GM13977 (cell line): Measurements from ENCODE around the gene HTR1B.

Experiments
- DNase-seq: peaks from one replicate; pipeline ENCODE4 v3.0.0; 2012; ENCODE audit warnings: low spot score
- CTCF ChIP-seq: IDR thresholded peaks from 2 replicates; pipeline ENCODE4 v1.5.1; 2012; ENCODE audit warnings: mild to moderate bottlenecking, control low read depth; ENCODE audit not compliant: insufficient read depth; ENCODE audit errors: extremely low read depth, missing control alignments
- in situ Hi-C: fragments of 300-500 bp; cut with MboI; formaldehyde crosslinking; loops from one replicate; pipeline ENCODE4 v1.12.0; 2022; ENCODE audit warnings: low sequenced_read_pairs, low pct_unique_long_range_greater_than_20kb, mixed read lengths, inconsistent platforms; ENCODE audit not compliant: unreplicated experiment

HTR1B gene

DNA sequence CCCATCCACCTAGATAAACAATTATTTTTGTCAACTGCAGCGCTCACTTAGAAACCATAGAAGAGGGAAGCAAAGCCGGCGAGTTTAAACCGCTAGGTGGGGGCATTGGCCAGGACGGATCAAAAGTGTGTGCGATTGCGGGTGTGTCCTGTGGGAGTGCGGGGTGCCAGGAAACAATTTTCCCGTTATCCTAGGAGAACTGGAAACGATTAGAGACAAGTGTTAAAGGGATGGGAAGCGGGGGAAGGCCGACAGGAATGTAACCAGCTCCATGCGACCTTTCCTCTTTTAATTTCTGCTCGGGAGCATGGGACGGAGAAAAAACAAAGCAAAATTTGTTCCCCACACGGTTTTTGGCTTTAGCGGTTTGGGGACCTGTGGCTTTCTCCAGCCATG lies 2.8 kb upstream of the HTR1B start:
- peak; percentile 65 for TF ChIP-seq CTCF
- peak; percentile 63 for DNase-seq
- in situ Hi-C loops: no loop called here

DNA sequence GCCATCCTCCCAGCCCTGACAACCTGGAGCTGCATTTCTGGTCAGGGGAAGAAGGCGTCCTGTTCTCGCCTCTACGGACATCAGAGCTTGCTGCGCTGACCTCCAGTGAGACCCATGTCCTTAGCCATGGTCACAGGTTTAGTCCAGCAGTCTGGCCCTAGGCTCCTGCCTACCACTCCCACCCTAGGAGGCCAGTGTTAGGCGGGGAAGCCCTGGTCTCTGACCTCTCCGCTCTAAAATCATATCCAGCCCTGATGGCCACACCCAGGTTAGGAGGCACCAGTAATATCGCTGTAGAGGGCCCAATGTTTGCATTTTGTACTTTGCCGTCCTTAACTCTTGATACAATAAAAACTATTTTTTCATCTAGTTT lies 1.2 kb upstream of the HTR1B start:
- TF ChIP-seq CTCF: no peak
- no peak for DNase-seq
- in situ Hi-C loops: no loop called here

DNA sequence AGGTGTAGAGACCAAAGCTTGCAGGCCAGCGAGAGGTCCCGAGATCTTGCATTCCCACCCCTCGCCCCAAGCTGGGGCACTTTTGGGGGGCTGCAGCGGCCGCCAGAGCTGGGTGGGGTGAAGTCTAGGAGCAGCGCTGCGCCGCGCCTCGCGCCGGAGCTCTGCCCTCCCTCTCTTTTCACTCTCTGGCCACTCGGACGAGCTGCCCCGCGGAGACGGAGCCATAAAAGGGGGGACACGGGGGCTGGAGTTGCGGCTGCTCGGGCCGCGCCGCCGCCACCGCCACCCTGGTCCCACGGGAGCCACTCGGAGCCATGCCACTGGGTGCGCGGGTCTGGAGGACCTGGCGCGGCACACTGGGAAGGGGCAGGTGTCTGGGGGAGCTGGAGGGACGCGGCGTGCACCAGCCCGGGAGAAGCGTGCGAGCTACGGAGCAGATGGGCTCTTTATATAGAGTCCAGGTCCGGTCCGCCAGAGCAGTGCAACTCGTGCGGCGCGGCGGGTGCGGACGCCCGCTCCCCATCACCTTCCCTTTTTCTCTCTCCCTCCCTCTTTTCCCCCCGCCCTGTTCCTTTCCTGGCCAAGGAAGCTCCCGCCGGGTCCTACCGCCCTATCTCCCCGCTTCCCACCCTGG lies 687 bp upstream of the HTR1B start:
- in situ Hi-C loops: no loop called here
- DNase-seq: no peak
- no peak for TF ChIP-seq CTCF

GRCh38 chr6:77462359-77463307 lies 658 bp downstream of the HTR1B start:
- no peak for TF ChIP-seq CTCF
- in situ Hi-C loops: no loop called here
- DNase-seq: no peak

DNA sequence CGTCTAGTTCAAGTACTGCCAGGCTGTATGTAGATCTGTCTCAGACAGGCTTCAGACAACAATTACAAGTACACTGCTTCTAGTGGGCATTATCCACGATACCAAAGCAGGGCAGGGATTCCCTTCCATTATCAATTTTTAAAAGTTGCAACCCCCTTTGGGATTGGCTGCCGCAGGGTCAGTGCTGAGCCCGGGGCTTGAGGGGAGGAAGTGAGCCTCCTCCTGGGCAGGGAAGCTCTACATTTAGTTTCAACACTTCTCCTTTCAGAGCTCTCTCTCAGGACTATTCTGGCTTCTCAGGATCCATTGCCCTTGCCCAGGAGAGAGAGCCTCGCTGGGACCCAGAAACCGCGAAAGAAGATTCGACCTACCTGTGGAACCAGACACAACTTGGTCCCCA lies 1.5 kb downstream of the HTR1B start:
- TF ChIP-seq CTCF: no peak
- DNase-seq: no peak
- in situ Hi-C loops: no loop called here

GRCh38 chr6:77458421-77458820 lies 4.9 kb downstream of the HTR1B start:
- in situ Hi-C loops: no loop called here
- TF ChIP-seq CTCF: no peak
- no peak for DNase-seq
